Neural crest cell (in vitro differentiated cells): ENCODE data around the gene PSMD6. TPM values are rescaled to one million over a fixed set of nuclear protein-coding genes. Genes with fewer than 3 reads are reported as not detected.

ENCODE experiments used
- DNase-seq: peaks from one replicate; pipeline ENCODE4 v3.0.0; 2021; ENCODE audit warnings: low read depth, mixed read lengths, low spot score
- H3K27ac Mint-ChIP-seq: one replicate; pipeline ENCODE4 v1.8.0; 2021; ENCODE audit warnings: mild to moderate bottlenecking, mixed read lengths; ENCODE audit not compliant: unreplicated experiment
- H3K27me3 Mint-ChIP-seq: 2 replicates; pipeline ENCODE4 v1.8.0; 2021; ENCODE audit warnings: low read depth, mild to moderate bottlenecking, mixed read lengths
- H3K36me3 Mint-ChIP-seq: 2 replicates; pipeline ENCODE4 v1.8.0; 2021; ENCODE audit warnings: low read depth, mild to moderate bottlenecking, mixed read lengths
- H3K4me1 Mint-ChIP-seq: 2 replicates; pipeline ENCODE4 v1.8.0; 2021; ENCODE audit warnings: mixed read lengths
- H3K4me3 Mint-ChIP-seq: one replicate; pipeline ENCODE4 v1.8.0; 2021; ENCODE audit warnings: mild to moderate bottlenecking, mixed read lengths
- H3K9me3 Mint-ChIP-seq: 2 replicates; pipeline ENCODE4 v1.8.0; 2021; ENCODE audit warnings: mixed read lengths
- CTCF ChIP-seq: fragments of 200-600 bp; sonication (generic); conservative IDR thresholded peaks from 2 replicates; pipeline ENCODE4 v1.5.0; 2021; ENCODE audit warnings: antibody characterized with exemption, mild to moderate bottlenecking
- total RNA-seq: library from RNA; stranded (reverse); gene quantifications from 2 replicates; pipeline ENCODE4 v1.2.1, GENCODE V29; 2021

PSMD6 gene
- total RNA-seq, 1 donor from 2014 or later: 103 TPM

- TF ChIP-seq CTCF: no peak
- H3K27ac Mint-ChIP-seq: no peak overlapping the region
- H3K4me3 Mint-ChIP-seq: no peak overlapping the region
- H3K36me3 Mint-ChIP-seq: peaks cover 2% of the 10 kb centered on the region
- no peaks in the 10 kb centered on the region for H3K9me3 Mint-ChIP-seq
- H3K27me3 Mint-ChIP-seq: no peaks in the 10 kb centered on the region
- DNase-seq: no peak
- H3K4me1 Mint-ChIP-seq: peaks cover 10% of the 10 kb centered on the region
These were observed 43.3 kb downstream of the PSMD6 start for GRCh38 chr3:63980019-63980418.

- Mint-ChIP-seq H3K27ac (no peak overlapping the region), H3K36me3 (no peaks in the 10 kb centered on the region), H3K9me3 (no peaks in the 10 kb centered on the region), H3K4me3 (no peak overlapping the region), H3K27me3 (no peaks in the 10 kb centered on the region), H3K4me1 (peaks cover 10% of the 10 kb centered on the region)
- no peak for TF ChIP-seq CTCF
- DNase-seq: no peak
These were observed 44.0 kb downstream of the PSMD6 start for GRCh38 chr3:63979093-63979885.

- Mint-ChIP-seq H3K36me3 (no peaks in the 10 kb centered on the region), H3K27me3 (no peaks in the 10 kb centered on the region), H3K4me1 (peaks cover 14% of the 10 kb centered on the region), H3K27ac (no peak overlapping the region), H3K4me3 (no peak overlapping the region), H3K9me3 (no peaks in the 10 kb centered on the region)
- TF ChIP-seq CTCF: no peak
- no peak for DNase-seq
These were observed 45.4 kb downstream of the PSMD6 start for GRCh38 chr3:63977893-63978292.

GRCh38 chr3:63976872-63977200 lies 46.5 kb downstream of the PSMD6 start:
- Mint-ChIP-seq H3K9me3 (no peaks in the 10 kb centered on the region), H3K27ac (no peak overlapping the region), H3K27me3 (no peaks in the 10 kb centered on the region), H3K4me3 (no peak overlapping the region), H3K4me1 (peaks cover 25% of the 10 kb centered on the region), H3K36me3 (no peaks in the 10 kb centered on the region)
- no peak for TF ChIP-seq CTCF
- no peak for DNase-seq

- Mint-ChIP-seq H3K4me3 (no peak overlapping the region), H3K4me1 (peaks cover 29% of the 10 kb centered on the region), H3K27ac (no peak overlapping the region), H3K9me3 (no peaks in the 10 kb centered on the region), H3K27me3 (no peaks in the 10 kb centered on the region), H3K36me3 (no peaks in the 10 kb centered on the region)
- no peak for TF ChIP-seq CTCF
- no peak for DNase-seq
These were observed 47.0 kb downstream of the PSMD6 start for GRCh38 chr3:63976161-63976871.
